ENCODE measurements around the gene BRPF3.

Gene BRPF3

DNA sequence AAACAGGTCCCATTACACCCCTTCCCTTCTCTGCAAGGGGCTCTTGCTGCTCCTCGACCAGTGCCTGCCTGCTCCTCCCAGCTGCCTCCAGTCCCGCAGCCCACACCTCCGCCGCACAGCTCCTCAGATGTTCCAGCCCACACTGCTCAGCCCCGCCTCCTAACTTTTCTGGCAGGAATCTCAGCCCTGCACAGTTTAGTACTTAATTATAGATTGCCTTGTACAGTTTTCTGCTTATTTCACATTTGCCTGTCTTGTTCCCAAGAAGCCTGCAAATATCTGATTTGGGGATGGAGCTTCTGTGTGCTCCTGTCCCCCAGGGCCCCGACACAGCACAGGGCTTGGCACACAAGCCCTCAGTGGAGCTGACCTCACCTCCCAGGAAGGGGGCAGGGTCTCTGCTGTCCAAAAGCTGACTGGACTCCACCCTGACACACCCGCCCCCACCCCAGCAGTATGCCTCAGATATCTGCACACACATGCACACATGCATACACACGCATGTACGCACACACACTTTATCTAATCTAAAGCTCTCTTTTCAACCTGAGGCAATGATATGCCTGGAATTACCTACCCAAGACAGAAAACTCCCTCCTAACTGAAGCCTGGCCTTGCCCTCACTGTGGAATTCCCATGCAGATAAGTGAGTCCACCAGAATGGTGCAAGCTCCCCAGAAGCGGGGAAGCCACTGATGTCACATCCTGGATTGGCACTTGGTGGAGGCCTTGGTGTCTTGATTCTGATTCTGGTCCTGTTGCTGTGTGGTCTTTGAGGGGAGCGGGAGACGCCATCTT, 72.1 kb downstream of the BRPF3 start:
- DNase-seq (ENCODE audit: low read depth in 2 of 2), result no peak

DNA sequence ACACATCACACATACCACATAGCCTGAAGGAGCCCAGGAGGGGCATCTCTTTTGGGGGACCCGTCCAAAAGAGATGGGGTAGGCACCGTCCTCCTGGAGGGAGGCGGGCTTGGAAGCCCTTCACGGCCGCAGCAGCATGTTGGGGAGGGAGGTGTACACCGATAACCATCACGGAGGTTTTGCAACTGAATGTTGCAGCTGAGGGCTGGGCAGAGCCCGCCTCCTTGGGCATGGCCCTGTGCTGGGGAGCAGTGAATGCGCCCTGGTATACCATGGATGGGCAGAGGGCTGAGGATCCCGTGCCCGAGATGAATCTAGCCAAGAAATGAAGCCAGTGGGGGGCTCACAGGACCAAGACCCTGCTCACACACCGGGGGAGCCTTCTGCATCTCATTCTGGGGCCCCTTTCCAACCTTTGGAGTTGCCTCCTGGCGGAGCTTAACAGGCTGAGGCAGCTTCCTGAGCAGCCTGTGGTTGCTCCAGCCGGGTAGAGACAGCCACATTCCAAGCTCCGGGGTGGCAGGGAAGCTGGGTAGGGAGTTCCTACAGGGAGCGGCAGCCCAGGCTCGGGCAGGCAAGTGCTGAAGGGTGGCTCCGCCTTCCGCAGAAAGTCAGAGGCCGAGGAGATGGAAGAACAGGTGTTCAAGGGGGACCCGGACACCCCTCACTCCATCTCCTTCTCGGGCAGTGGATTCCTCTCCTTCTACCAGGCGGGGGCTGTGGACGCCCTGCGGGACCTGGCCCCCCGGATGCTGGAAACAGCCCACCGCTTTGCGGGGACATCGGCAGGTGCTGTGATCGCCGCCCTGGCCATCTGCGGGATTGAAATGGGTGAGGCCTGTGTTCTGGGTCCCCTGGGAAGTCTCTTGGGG, 73.5 kb downstream of the BRPF3 start, which contains the start of gene PNPLA1:
TSS of gene PNPLA1 (plus strand) at position 227 of the 872 bp plus-strand sequence. CDS start at position 627, 400 bp downstream.
- DNase-seq (ENCODE audit: low read depth in 2 of 2), result no peak

GRCh38 chr6:36272234-36272633, 75.7 kb downstream of the BRPF3 start:
- DNase-seq (ENCODE audit: low read depth in 2 of 2), result no peak

- no peak for DNase-seq (ENCODE audit: low read depth in 2 of 2)
Measured at GRCh38 chr6:36273067-36273466, 76.5 kb downstream of the BRPF3 start.

DNA sequence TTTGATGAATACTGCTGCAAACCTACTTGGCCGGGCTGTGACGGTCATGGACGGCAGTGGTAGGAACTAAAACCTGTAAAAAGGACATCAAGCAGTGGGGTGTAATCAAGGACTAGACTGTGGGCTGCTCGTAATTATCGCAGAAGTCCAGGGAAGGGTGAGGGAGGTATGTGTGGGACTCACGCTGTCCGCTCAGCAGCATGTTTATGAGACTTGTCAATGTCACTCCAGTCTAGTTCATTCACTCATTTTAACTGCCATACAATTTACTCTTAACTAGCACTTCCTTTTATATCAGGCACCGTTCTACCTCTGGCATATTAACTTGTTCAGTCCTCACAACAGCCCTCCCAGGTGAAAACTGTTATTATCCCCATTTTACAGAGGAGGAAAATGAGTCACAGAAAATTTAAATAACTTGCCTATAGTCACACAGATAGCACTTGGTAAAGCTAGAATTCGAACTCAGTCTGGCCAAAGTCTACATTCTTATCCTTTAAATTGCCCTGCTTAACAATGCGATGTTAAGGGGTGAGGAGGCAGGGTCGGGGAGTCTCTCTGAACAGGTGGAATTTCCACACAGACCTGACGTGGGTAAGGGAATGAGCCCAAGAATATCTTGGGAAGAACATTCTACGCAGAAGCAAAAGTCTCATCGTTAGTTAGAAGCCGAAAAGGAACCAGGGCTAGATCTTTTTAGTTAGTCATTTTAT, 77.4 kb downstream of the BRPF3 start:
- DNase-seq (ENCODE audit: low read depth in 2 of 2), result no peak

- DNase-seq (ENCODE audit: low read depth in 2 of 2), result no peak
Measured at GRCh38 chr6:36276581-36277536, 80.3 kb downstream of the BRPF3 start.

GRCh38 chr6:36277946-36278470, 81.5 kb downstream of the BRPF3 start:
- DNase-seq (ENCODE audit: low read depth in 2 of 2), result no peak

GRCh38 chr6:36280467-36280866, 83.9 kb downstream of the BRPF3 start:
- no peak for DNase-seq (ENCODE audit: low read depth in 2 of 2)

- no peak for DNase-seq (ENCODE audit: low read depth in 2 of 2)
Measured at GRCh38 chr6:36280983-36281382, 84.4 kb downstream of the BRPF3 start.
